HG02970 (cell line): ENCODE measurements around the gene CROCC2.

Experiments
- ATAC-seq: cut with Tn5 transposase; IDR thresholded peaks from one replicate; pipeline ENCODE4 v1.9.1; 2021; ENCODE audit warnings: mild to moderate bottlenecking, moderate library complexity, moderate number of reproducible peaks; ENCODE audit not compliant: unreplicated experiment, low FRiP score

The CROCC2 gene

GRCh38 chr2:240904216-240905175, 1.6 kb upstream of the CROCC2 start:
- no peak for ATAC-seq

GRCh38 chr2:240905176-240905781, 857 bp upstream of the CROCC2 start:
- no peak for ATAC-seq

- ATAC-seq = no peak
These were observed 915 bp downstream of the CROCC2 start for GRCh38 chr2:240906911-240907590.

DNA sequence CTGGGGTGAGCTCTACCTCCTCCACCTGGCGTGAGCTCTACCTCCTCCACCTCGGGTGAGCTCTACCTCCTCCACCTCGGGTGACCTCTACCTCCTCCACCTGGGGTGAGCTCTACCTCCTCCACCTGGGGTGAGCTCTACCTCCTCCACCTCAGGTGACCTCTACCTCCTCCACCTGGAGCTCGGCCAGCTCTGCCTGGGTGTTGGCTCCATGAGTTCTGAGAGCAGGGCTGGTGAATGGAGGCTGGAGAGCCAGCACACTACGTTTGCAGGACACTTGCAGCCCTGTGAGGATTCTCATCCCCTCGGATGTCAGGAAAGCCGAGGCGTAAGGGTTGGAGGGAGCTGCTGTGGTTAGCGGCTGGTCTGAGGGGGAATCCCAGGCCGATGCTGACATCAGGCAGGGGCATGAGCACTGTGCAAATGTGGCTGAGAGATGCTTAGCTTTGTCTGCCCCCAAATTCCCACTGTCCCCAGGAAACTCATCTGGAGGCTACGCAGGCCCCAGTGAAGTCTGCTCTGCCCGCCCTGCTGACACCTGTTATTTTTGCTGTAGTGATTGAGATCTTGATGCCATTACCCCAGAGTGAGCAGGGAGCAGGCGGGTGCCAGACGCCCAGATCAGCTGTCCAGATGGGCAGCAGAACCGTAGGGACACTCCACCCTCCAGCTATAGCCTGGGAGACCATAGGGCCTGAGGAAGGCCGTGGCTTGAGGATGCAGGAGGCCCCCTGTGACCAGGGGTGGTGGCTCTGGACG, 3.3 kb downstream of the CROCC2 start:
- ATAC-seq = no peak

DNA sequence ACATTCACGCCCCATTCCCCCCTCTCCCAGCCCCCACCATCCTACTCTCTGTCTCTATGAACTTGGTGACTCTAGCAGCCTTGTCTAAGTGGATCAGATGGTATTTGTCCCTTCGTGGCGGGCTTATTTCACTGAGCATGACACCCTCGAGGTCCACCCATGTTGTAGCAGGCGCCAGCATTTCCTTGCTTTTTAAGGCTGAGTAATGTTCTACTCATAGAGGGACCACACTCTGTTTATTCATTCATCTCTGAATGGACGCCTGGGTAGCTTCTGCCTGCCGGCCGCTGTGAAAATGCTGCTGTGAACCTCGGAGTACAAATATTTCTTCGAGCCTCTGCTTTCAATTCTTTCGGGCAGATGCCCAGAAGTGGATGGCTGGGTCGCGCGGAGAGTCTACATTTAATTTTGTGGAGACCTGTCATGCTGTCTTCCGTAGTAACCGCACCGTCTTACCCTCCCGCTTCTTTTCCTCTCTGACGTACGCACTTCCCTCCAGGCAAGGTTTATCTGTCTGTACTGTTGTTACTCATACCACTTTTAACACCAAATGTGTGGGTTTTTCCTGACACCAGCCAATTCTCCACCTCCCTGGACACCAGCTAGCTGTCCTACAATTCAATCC, 5.6 kb downstream of the CROCC2 start:
- ATAC-seq = no peak

- ATAC-seq = no peak
These were observed 7.0 kb downstream of the CROCC2 start for GRCh38 chr2:240912878-240913809.

- no peak for ATAC-seq
These were observed 7.9 kb downstream of the CROCC2 start for GRCh38 chr2:240913810-240914644.

- ATAC-seq = no peak
These were observed 8.7 kb downstream of the CROCC2 start for GRCh38 chr2:240914645-240915525.

DNA sequence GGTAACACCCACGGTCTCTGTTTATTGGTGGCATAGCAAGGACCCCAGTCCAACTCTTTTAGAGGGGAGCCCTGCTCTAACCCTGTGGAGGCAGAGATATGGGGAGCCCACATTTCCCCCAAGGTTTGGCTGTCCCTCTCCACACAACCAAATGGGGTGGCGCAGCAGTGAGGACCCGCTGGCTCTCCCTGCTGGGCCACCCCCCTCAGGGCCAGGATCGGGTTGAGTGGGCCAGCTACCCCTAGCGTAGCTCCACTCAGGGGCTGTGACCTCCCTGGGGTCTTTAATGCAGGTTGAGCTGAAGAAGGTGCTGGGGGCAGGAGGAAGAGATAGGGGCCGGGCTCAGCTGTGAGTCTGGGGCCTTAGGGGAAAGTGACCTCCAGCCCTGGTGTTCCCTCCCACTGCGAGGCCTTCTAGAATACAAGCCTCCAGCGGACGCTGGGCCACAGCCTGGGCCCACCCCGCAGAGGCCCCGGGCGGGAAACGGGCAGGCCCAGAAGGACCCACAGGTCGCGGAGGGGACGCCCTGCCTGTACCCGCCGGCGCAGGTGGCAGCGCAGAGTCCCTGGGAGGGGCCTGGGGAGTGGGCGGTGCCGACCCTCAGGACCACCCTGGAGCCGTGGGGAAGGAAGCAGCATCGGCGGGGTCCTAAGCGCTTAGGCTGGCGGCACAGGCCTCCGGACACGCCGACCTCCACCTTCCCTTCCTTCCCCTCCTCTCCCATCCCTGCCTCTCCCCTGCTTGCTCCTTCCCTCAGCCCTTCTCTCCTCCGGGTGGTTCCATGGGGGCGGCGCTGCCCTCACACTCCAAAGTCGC, 9.6 kb downstream of the CROCC2 start:
- ATAC-seq = no peak

DNA sequence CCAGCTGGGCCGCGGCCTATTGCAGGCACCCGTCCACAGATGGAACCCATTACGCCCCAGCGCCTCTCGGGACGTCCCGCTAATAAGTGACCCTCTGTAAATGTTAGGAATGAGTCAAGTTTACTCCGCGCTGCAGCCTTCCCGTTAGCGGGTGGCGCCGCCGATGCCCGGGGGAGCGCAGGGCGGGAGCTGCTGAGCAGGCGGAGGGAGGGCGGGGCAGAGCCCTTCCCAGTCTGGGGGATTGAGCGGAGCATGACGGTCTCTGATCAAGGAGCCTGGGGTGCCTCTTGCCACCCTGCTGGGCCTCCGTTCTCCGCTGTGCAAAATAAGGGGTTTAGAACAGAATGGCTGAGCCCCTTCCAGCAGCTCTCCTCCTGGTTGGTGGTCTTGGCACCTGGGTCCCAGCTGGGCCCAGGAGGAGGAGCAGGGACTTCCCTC, 10.5 kb downstream of the CROCC2 start:
- no peak for ATAC-seq

DNA sequence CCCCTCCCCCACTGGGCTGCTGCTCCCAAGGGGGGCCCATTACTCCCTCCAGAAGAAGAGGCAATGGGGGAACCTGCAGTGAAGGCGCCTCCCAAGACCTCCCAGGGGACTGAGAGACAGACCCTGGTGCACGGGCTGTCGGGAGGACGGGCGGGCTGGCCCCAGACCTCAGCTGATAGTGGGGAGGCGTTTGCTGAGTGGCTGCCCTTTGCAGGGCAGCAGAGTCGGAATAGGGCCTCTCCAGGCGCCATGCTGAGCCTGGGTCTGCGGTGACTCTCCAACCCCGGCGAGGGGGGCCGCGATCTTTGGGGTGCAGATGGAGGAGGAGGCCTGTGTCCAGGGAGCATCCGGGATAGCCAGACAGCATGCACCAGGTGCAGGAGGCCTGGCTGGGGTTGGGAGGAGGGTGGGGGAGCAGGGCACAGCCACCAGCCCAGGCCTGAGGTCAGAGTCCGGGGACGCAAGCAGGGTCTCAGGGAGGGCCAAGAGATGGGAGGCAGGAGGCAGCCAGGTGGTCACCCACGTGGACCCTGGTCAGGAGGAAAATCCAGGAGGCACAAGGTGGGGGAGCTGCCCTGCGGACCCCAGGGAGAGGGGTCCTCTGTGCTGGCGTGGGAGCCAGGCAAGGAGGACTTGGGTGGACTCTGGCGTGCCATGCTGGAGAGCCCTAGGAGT, 11.0 kb downstream of the CROCC2 start:
- ATAC-seq = no peak

DNA sequence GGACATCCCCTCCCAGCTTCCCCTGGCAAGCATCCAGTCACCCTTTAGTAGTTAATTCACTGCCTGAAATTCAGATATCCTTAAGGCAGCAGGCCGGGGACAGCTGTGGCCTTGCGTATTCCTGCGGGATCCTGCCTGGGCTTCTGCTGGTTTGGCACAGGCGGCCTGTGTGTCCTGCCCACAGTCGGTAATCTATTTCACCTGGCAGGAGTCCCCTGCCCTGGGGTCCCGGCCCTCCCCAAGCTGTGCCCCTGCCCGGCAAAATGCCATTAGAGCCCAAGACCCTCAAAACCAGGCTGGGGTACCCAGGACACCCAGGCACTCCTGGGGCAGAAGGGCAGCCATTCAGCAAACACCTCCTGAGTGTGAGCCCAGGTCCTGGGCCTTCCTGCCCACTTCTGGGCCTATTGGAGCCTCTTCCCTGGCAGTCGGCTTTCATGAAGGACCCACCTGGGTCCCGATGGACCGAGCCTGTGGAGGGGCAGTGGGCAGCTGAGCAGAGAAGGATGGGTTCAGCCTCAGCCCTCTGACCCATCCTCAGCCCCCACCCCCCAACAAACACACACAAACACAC, 11.6 kb downstream of the CROCC2 start:
- no peak for ATAC-seq

DNA sequence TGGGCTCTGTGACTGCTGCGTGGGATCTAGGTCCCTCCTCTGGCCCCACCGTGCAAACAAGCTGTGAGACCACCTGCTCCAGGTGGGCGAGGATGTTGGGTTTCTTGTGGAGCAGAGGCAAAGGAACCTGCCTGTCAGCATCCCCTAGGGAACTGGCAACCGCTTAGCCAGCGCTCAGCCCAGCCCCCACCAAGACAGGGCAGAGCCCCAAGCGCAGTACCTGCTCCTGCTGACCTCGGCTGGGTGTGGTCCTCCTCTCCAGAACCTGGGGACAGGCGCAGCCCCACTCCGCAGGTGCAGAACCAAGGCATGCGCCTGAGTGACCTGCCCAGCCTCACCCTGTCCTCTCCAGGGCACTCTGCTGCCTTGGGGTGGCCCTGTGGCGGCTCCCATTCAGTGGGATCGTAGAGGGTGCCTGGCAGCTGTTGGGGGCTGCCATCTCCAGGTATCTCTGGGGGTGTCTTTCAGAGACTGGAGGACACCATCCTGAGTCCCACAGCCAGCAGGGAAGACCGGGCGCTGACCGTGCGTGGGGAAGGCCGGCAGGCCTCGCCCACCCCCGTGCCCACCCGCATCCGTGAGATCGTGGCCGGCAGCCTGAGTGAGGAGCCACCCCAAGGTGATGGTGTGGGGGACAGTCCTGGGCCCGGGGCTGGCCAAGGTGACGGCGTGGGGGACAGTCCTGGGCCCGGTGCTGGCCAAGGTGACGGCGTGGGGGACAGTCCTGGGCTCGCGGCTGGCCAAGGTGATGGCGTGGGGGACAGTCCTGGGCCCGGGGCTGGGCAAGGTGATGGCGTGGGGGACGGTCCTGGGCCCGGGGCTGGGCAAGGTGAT, 12.3 kb downstream of the CROCC2 start:
- no peak for ATAC-seq

- no peak for ATAC-seq
These were observed 13.1 kb downstream of the CROCC2 start for GRCh38 chr2:240919161-240919781.
